GM06990 (cell line): ENCODE results near the gene ILRUN.
"Not testable (repeated sequence)": the region's sequence is repeated elsewhere in the genome, so short reads cannot be mapped to it uniquely, and the experiment has no call there.

Experiments
- DNase-seq: peaks from one replicate; pipeline ENCODE4 v3.0.0-alpha.2; 2011; ENCODE audit not compliant: insufficient read length; ENCODE audit errors: extremely low read depth
- H3K27me3 ChIP-seq: replicated peaks from 2 replicates; pipeline ENCODE4 v1.6.0; 2011; ENCODE audit warnings: low read length; ENCODE audit not compliant: control insufficient read depth, insufficient read depth
- H3K36me3 ChIP-seq: 2 replicates; pipeline ENCODE4 v1.5.1; 2011; ENCODE audit warnings: low read length; ENCODE audit not compliant: control insufficient read depth, insufficient read depth
- H3K4me3 ChIP-seq: replicated peaks from 2 replicates; pipeline ENCODE4 v1.5.1; 2011; ENCODE audit warnings: low read depth, mild to moderate bottlenecking, control low read depth, low read length
- TF ChIP-seq, protein P1 (sequence below): IDR thresholded peaks from 2 replicates; pipeline ENCODE4 v1.5.1; 2011; ENCODE audit warnings: low read length, control low read depth, mild to moderate bottlenecking, inconsistent platforms; ENCODE audit not compliant: insufficient read depth, poor library complexity, severe bottlenecking

Gene ILRUN

DNA sequence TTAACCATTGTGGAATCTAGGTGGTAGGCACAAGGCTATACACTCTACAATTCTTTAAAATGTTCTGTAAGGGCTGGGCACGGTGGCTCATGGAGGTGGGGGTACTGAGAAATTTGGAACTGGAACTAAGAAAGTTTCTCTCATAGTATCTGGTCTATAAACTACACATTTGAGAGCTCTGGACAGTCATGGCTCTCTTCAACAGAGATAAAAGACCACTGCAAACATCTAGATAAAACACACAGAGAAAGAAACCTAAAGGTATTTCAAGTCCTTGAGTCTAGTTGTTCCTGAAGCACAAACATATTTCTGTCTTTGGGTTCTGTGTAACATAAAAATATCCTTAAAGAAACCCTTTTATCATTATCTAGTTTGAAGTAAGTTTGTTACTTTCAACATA is 35.2 kb downstream of the ILRUN start:
- TF ChIP-seq, protein P1, sequence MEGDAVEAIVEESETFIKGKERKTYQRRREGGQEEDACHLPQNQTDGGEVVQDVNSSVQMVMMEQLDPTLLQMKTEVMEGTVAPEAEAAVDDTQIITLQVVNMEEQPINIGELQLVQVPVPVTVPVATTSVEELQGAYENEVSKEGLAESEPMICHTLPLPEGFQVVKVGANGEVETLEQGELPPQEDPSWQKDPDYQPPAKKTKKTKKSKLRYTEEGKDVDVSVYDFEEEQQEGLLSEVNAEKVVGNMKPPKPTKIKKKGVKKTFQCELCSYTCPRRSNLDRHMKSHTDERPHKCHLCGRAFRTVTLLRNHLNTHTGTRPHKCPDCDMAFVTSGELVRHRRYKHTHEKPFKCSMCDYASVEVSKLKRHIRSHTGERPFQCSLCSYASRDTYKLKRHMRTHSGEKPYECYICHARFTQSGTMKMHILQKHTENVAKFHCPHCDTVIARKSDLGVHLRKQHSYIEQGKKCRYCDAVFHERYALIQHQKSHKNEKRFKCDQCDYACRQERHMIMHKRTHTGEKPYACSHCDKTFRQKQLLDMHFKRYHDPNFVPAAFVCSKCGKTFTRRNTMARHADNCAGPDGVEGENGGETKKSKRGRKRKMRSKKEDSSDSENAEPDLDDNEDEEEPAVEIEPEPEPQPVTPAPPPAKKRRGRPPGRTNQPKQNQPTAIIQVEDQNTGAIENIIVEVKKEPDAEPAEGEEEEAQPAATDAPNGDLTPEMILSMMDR: no peak
- no peak for DNase-seq
- H3K4me3 ChIP-seq: peak overlapping the region; percentile 8; the same call in 1 of the 2 replicates
- H3K27me3 ChIP-seq: no peaks in the 10 kb centered on the region
- H3K36me3 ChIP-seq: no peaks in the 10 kb centered on the region

DNA sequence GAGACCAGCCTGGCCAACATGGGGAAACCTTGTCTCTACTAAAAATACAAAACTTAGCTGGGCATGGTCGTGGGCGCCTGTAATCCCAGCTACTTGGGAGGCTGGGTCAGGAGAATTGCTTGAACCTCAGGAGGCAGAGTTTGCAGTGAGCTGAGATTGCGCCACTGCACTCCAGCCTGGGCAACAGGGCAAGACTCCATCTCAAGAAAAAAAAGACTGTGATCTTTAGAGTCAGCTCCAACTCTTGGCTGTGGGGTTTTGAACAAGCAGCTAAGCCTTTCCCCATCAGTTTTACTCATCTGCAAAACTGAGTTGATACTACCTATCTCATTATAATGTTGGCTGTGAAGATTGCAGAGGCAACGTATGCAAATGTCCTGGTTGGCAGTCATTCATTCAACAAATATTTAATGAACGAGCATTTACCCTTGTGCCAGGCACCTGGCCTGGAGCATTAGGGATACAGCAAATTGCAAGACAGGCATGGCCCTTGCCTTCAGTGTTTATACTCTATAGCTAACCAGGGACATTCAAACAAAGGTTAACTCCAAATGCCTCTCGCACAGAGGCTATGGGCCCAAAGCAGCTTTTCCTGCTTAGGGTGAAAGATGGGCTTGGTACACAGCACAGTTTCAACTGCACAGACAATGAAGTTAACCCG is 37.8 kb downstream of the ILRUN start:
- no peak for DNase-seq
- Histone ChIP-seq H3K36me3 (no peaks in the 10 kb centered on the region; the same call in 1 of the 2 replicates), H3K27me3 (no peaks in the 10 kb centered on the region), H3K4me3 (no peak overlapping the region)
- TF ChIP-seq, protein P1: no peak

DNA sequence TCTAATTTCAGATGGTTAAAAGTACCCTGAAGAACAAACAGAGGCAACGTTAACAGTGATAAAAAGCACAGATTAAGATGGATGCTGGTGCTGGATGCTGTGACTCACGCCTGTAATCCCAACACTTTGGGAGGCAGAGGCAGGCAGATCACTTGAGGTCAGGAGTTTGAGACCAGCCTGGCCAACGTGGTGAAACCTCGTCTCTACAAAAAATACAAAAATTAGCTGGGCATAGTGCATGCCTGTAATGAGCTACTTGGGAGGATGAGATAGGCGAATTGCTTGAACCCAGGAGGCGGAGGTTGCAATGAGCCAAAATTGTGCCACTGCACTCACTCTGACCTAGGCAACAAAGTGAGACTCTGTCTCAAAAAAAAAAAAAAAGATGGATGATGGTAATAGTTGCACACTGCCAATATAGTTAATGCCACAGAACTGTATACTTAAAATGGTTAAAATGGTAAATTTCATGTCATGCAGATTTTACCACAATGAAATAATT is 38.5 kb downstream of the ILRUN start:
- not testable (repeated sequence) for H3K27me3 ChIP-seq, H3K4me3 ChIP-seq, DNase-seq, H3K36me3 ChIP-seq

DNA sequence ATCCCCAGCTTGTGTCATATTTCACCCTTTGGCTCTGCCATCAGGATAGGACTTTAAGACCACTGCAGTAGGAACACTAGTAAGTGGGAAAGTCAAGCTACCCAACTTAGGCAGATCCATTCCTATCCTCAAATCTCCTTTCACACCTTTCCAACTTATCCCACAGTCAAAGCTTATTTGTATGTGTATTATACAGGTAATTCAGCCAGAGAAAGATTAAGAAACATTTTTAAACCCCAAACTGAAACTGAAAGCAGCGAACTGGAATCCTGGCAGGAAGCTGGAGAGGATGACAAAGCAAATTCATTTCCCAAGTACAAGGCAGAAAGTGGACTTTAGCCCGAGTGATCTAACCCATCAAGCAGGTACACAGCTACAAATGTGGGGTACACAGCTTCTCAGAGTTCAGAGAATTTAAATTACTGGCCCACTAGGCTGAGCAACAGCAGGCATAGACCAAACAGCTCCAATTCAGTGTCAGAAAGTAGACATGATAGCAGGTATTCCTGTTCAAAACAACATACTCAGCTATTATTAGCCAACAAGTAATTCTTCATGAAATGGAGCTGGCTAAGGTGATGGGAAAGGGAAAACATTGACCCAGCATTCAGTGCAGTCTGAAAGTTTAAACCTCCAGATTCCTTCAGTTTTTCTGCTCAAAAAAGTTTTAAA is 39.1 kb downstream of the ILRUN start:
- DNase-seq: no peak

DNA sequence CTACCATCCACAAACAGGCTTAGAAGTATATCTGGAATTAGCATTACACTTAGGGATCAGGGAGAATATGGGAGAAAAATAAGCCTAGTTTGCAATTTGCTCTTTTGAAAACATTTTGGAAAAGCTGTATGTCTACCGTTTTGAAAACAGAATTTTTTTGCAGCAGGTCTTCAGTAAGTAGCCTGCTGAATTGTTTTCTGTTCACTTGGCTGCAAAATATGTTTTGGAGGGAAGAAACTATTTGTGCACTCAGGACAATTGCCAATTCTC is 39.6 kb downstream of the ILRUN start:
- peak overlapping the region; percentile 18 for H3K4me3 ChIP-seq
- no peaks in the 10 kb centered on the region for H3K27me3 ChIP-seq
- DNase-seq: no peak
- H3K36me3 ChIP-seq: peaks cover 2% of the 10 kb centered on the region
- TF ChIP-seq, protein P1: no peak

More for the DNA sequence above, 39.1 kb downstream of the ILRUN start:
- Histone ChIP-seq H3K27me3 (no peaks in the 10 kb centered on the region), H3K36me3 (peaks cover 2% of the 10 kb centered on the region), H3K4me3 (peak overlapping the region; percentile 26)
- TF ChIP-seq, protein P1: no peak

DNA sequence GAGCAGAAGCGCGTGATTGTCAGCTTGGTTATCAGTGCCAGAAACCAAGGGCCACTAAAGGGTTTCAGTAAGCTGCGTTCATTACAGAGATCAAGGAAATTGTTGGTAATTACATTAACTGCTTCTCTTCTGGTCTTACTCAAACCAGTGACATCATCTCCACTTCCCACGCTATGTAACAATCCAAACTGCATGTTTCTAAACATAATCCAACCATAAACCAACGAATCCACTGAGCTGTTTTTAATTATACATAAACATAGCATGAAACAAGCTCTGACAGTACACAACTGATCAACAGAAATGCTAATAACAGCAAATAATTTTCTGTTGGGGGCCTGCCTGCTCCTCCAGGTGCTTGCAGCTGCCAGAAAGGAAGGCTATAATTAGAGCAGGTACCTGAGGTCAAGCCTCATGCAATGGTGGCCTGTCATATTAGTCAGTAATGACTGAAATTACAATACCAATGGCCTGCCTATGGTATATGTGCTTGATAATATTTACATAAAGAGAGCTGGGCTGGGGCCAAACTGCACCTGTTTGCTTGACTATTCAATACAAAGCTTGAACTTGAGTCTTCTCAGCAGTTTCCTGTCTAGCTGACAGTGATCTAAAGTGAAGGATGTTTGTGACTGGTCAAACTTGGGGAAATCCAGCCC is 40.1 kb downstream of the ILRUN start:
- peaks cover 2% of the 10 kb centered on the region for H3K36me3 ChIP-seq
- peak; percentile 81 for DNase-seq
- TF ChIP-seq, protein P1: no peak
- peak overlapping the region; percentile 23 for H3K4me3 ChIP-seq
- no peaks in the 10 kb centered on the region for H3K27me3 ChIP-seq

DNA sequence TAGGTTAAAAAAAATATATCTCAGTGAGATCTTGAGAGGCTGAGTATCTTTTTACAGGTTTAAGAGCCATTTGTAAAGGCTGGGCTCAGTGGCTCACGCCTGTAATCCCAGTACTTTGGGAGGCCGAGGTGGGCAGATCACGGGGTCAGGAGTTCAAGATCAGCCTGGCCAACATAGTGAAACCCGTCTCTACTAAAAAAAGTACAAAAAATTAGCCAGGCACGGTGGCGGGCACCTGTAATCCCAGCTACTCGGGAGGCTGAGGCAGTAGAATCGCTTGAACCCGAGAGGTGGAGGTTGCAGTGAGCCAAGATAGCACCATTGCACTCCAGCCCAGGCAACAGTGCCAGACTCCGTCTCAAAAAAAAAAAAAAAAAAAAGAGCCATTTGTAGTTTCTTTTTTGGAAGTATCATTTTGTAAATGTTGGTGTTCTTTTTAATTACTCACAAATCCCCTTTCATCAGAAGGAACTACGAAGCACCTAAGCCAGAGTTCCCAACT is 40.6 kb downstream of the ILRUN start:
- H3K36me3 ChIP-seq, H3K27me3 ChIP-seq: not testable (repeated sequence)
- peak; percentile 76 for DNase-seq
- peak overlapping the region; percentile 23 for H3K4me3 ChIP-seq
